ENCODE results near the gene PSPN. TPM values are rescaled to one million over a fixed set of nuclear protein-coding genes. Genes with fewer than 3 reads are reported as not detected.

PSPN gene
- total and polyA plus RNA-seq, 9 of the 15 experiments (the other 6 are each of a cell fraction or from before 2014, with no cell fraction given): 0.21 to 1.1 (median 0.58) TPM

GRCh38 chr19:6424195-6424938, 48.6 kb upstream of the PSPN start, which contains the start of gene KHSRP (continued):
- TF ChIP-seq VEZF1 (CRISPR knock-in tag; IDR thresholded peaks at IDR 0.05): peak; percentile 98
- TF ChIP-seq ZBTB34 (CRISPR knock-in tag; IDR thresholded peaks at IDR 0.05): no peak
- no peak for TF ChIP-seq MYC (IDR thresholded peaks at IDR 0.05; ENCODE audit: low read depth, low read length)
- TF ChIP-seq MYC (CRISPR knock-in tag; IDR thresholded peaks at IDR 0.05; ENCODE audit: borderline replicate concordance, low read depth): no peak
- TF ChIP-seq ZNF583 (CRISPR knock-in tag; IDR thresholded peaks at IDR 0.05): no peak
- TF ChIP-seq RB1 (IDR thresholded peaks at IDR 0.05; ENCODE audit: low read depth): peak; percentile 86
- TF ChIP-seq, protein P1, sequence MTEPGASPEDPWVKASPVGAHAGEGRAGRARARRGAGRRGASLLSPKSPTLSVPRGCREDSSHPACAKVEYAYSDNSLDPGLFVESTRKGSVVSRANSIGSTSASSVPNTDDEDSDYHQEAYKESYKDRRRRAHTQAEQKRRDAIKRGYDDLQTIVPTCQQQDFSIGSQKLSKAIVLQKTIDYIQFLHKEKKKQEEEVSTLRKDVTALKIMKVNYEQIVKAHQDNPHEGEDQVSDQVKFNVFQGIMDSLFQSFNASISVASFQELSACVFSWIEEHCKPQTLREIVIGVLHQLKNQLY (CRISPR knock-in tag; conservative IDR thresholded peaks at IDR 0.05): no peak
- TF ChIP-seq MYNN (IDR thresholded peaks at IDR 0.05): no peak
- TF ChIP-seq MYNN (CRISPR knock-in tag; IDR thresholded peaks at IDR 0.05): no peak
- peak; percentile 58; the same call in 1 of the 2 replicates for TF ChIP-seq PHF8 (IDR thresholded peaks at IDR 0.05; ENCODE audit: borderline replicate concordance, low read length)
- no peak for TF ChIP-seq CCNT2 (IDR thresholded peaks at IDR 0.05; ENCODE audit: borderline replicate concordance, extremely low read depth, insufficient read length, low read depth, low read length)
- TF ChIP-seq ZBTB12 (CRISPR knock-in tag; IDR thresholded peaks at IDR 0.05): peak; percentile 48
- no peak for TF ChIP-seq NR2C2 (CRISPR knock-in tag; IDR thresholded peaks at IDR 0.05)
- TF ChIP-seq NR2C2 (tag; IDR thresholded peaks at IDR 0.05): no peak
- peak; percentile 8 for TF ChIP-seq KDM5B (IDR thresholded peaks at IDR 0.05; ENCODE audit: insufficient replicate concordance, low read depth, low read length)
- TF ChIP-seq PTBP1 (IDR thresholded peaks at IDR 0.05; ENCODE audit: low read depth, low read length): no peak
- TF ChIP-seq USF2 (CRISPR knock-in tag; IDR thresholded peaks at IDR 0.05): peak; percentile 75
- no peak for TF ChIP-seq RBM22 (IDR thresholded peaks at IDR 0.05; ENCODE audit: low read depth, low read length, poor library complexity, severe bottlenecking)
- no peak for TF ChIP-seq ETV1 (tag; conservative IDR thresholded peaks at IDR 0.05; ENCODE audit: low read depth)
- TF ChIP-seq ZNF354B (CRISPR knock-in tag; IDR thresholded peaks at IDR 0.05): no peak
- TF ChIP-seq SREBF1 (IDR thresholded peaks at IDR 0.05; ENCODE audit: borderline replicate concordance, low read depth, low read length): no peak
- peak; percentile 88 for TF ChIP-seq CREM (IDR thresholded peaks at IDR 0.05; ENCODE audit: low read depth)
- no peak for TF ChIP-seq OTX1 (CRISPR knock-in tag; IDR thresholded peaks at IDR 0.05)
- TF ChIP-seq RBM25 (IDR thresholded peaks at IDR 0.05; ENCODE audit: low read depth, low read length, severe bottlenecking): peak; percentile 87
